Measurements from ENCODE around the gene KIF9.
"Not testable (repeated sequence)": the region's sequence is repeated elsewhere in the genome, so short reads cannot be mapped to it uniquely, and the experiment has no call there.

KIF9 gene

GRCh38 chr3:47319956-47320355 is 37.4 kb upstream of the KIF9 start:
- no peaks in the 10 kb centered on the region for H3K27me3 ChIP-seq (ENCODE audit: insufficient read depth, low read length, poor library complexity)

DNA sequence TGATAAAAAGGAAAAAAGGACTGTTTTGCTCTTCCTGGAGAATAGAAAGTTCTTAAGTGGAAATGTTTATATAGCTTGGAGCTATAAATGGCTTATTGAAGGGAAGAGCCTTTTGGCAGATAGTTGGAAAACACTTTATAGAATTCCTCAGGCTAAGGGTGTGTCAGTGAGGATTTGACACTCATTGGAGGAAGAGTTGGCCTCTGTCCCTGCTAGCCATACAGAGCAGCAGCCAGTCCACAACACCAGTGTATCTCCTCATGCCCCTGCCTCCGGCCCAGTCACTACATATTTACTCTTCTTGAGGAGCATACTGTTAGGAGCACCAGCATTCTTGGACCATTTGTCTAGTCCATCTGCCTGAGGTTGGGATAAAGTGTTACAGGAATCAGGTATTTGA is 36.3 kb upstream of the KIF9 start:
- peaks cover 3% of the 10 kb centered on the region; the same call in 1 of the 2 replicates for H3K79me2 ChIP-seq (ENCODE audit: insufficient read depth, low read length)
- H4K20me1 ChIP-seq (ENCODE audit: insufficient read depth, low read length), result no peaks in the 10 kb centered on the region
- DNase-seq (no peak), ATAC-seq (ENCODE audit: insufficient read depth, low read depth) (no peak)
- no peaks in the 10 kb centered on the region for H3K9me3 ChIP-seq (ENCODE audit: insufficient read depth, low read length, severe bottlenecking)
- peaks cover 43% of the 10 kb centered on the region for H3K36me3 ChIP-seq (ENCODE audit: insufficient read depth, low read length)
- H3K4me2 ChIP-seq (ENCODE audit: insufficient read depth, low read length), result no peak overlapping the region
- H3K27me3 ChIP-seq (ENCODE audit: insufficient read depth, low read length, poor library complexity), result no peaks in the 10 kb centered on the region
- no peak overlapping the region for H3K4me3 ChIP-seq (ENCODE audit: low read depth in 1 of 2, low read length in 2 of 2)
- H3K9ac ChIP-seq (ENCODE audit: low read depth, low read length), result no peak overlapping the region
- no peaks in the 10 kb centered on the region for H3K4me1 ChIP-seq (ENCODE audit: insufficient read depth, low read length)
- H2AFZ ChIP-seq (ENCODE audit: low read depth, low read length), result no peak overlapping the region
- TF ChIP-seq, protein P1, sequence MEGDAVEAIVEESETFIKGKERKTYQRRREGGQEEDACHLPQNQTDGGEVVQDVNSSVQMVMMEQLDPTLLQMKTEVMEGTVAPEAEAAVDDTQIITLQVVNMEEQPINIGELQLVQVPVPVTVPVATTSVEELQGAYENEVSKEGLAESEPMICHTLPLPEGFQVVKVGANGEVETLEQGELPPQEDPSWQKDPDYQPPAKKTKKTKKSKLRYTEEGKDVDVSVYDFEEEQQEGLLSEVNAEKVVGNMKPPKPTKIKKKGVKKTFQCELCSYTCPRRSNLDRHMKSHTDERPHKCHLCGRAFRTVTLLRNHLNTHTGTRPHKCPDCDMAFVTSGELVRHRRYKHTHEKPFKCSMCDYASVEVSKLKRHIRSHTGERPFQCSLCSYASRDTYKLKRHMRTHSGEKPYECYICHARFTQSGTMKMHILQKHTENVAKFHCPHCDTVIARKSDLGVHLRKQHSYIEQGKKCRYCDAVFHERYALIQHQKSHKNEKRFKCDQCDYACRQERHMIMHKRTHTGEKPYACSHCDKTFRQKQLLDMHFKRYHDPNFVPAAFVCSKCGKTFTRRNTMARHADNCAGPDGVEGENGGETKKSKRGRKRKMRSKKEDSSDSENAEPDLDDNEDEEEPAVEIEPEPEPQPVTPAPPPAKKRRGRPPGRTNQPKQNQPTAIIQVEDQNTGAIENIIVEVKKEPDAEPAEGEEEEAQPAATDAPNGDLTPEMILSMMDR (IDR thresholded peaks at IDR 0.05; ENCODE audit: borderline replicate concordance, extremely low read depth, low read length, poor library complexity, severe bottlenecking), result no peak
- no peak for TF ChIP-seq EZH2 (IDR thresholded peaks at IDR 0.05; ENCODE audit: borderline replicate concordance, low read depth, low read length, severe bottlenecking)
- H3K27ac ChIP-seq (ENCODE audit: low read length), result no peak overlapping the region

More at GRCh38 chr3:47319956-47320355, 37.4 kb upstream of the KIF9 start:
- Histone ChIP-seq H3K27ac (ENCODE audit: low read length) (no peak overlapping the region), H3K4me1 (ENCODE audit: insufficient read depth, low read length) (no peaks in the 10 kb centered on the region), H3K36me3 (ENCODE audit: insufficient read depth, low read length) (peaks cover 51% of the 10 kb centered on the region), H3K4me2 (ENCODE audit: insufficient read depth, low read length) (no peak overlapping the region), H4K20me1 (ENCODE audit: insufficient read depth, low read length) (no peaks in the 10 kb centered on the region), H3K79me2 (ENCODE audit: insufficient read depth, low read length) (peaks cover 3% of the 10 kb centered on the region; the same call in 1 of the 2 replicates), H2AFZ (ENCODE audit: low read depth, low read length) (no peak overlapping the region), H3K9me3 (ENCODE audit: insufficient read depth, low read length, severe bottlenecking) (no peaks in the 10 kb centered on the region), H3K9ac (ENCODE audit: low read depth, low read length) (no peak overlapping the region), H3K4me3 (ENCODE audit: low read depth in 1 of 2, low read length in 2 of 2) (no peak overlapping the region)
- ATAC-seq (ENCODE audit: insufficient read depth, low read depth) (no peak), DNase-seq (no peak)
- TF ChIP-seq, protein P1 (IDR thresholded peaks at IDR 0.05; ENCODE audit: borderline replicate concordance, extremely low read depth, low read length, poor library complexity, severe bottlenecking), result no peak
- TF ChIP-seq EZH2 (IDR thresholded peaks at IDR 0.05; ENCODE audit: borderline replicate concordance, low read depth, low read length, severe bottlenecking), result no peak

- not testable (repeated sequence) for DNase-seq; H3K27me3 ChIP-seq (ENCODE audit: insufficient read depth, low read length, poor library complexity); H3K27ac ChIP-seq (ENCODE audit: low read length); H2AFZ ChIP-seq (ENCODE audit: low read depth, low read length); H3K79me2 ChIP-seq (ENCODE audit: insufficient read depth, low read length); H3K4me1 ChIP-seq (ENCODE audit: insufficient read depth, low read length); ATAC-seq (ENCODE audit: insufficient read depth, low read depth); H3K9me3 ChIP-seq (ENCODE audit: insufficient read depth, low read length, severe bottlenecking); H3K9ac ChIP-seq (ENCODE audit: low read depth, low read length); H3K4me2 ChIP-seq (ENCODE audit: insufficient read depth, low read length); H3K4me3 ChIP-seq (ENCODE audit: low read depth in 1 of 2, low read length in 2 of 2); H4K20me1 ChIP-seq (ENCODE audit: insufficient read depth, low read length)
- peaks cover 19% of the 10 kb centered on the region for H3K36me3 ChIP-seq (ENCODE audit: insufficient read depth, low read length)
Measured at GRCh38 chr3:47316151-47316550, 33.6 kb upstream of the KIF9 start.

GRCh38 chr3:47315069-47315647 is 32.6 kb upstream of the KIF9 start:
- Histone ChIP-seq H3K4me2 (ENCODE audit: insufficient read depth, low read length) (no peak overlapping the region), H3K9me3 (ENCODE audit: insufficient read depth, low read length, severe bottlenecking) (no peaks in the 10 kb centered on the region), H3K27ac (ENCODE audit: low read length) (no peak overlapping the region), H3K9ac (ENCODE audit: low read depth, low read length) (no peak overlapping the region), H3K79me2 (ENCODE audit: insufficient read depth, low read length) (peaks cover 7% of the 10 kb centered on the region; the same call in 1 of the 2 replicates), H3K27me3 (ENCODE audit: insufficient read depth, low read length, poor library complexity) (no peaks in the 10 kb centered on the region), H3K36me3 (ENCODE audit: insufficient read depth, low read length) (peaks cover 9% of the 10 kb centered on the region), H3K4me1 (ENCODE audit: insufficient read depth, low read length) (no peaks in the 10 kb centered on the region), H4K20me1 (ENCODE audit: insufficient read depth, low read length) (no peaks in the 10 kb centered on the region), H2AFZ (ENCODE audit: low read depth, low read length) (no peak overlapping the region), H3K4me3 (ENCODE audit: low read depth in 1 of 2, low read length in 2 of 2) (no peak overlapping the region)
- DNase-seq (no peak), ATAC-seq (ENCODE audit: insufficient read depth, low read depth) (no peak)
- TF ChIP-seq, protein P1 (IDR thresholded peaks at IDR 0.05; ENCODE audit: borderline replicate concordance, extremely low read depth, low read length, poor library complexity, severe bottlenecking), result no peak
- no peak for TF ChIP-seq EZH2 (IDR thresholded peaks at IDR 0.05; ENCODE audit: borderline replicate concordance, low read depth, low read length, severe bottlenecking)

All from DND-41 (cell line).